Naive thymus-derived CD8-positive, alpha-beta T cell (primary cell): ENCODE data around the gene GYG2. TPM values are rescaled to one million over a fixed set of nuclear protein-coding genes. Genes with fewer than 3 reads are reported as not detected.
"Not testable (repeated sequence)": the region's sequence is repeated elsewhere in the genome, so short reads cannot be mapped to it uniquely, and the experiment has no call there.

Source experiments
- ATAC-seq, 2 donors: fragments of 150-1000 bp; cut with Tn5 transposase in 1 of 2; sonication (Bioruptor Pico), chemical (Tn5 transposase) in 1 of 2; 1 replicate in 1 of 2; 2 replicates in 1 of 2; pipeline ENCODE4 v1.10.0; 2021; ENCODE audit warnings: mild to moderate bottlenecking in 2 of 2, moderate library complexity in 2 of 2
- POLR2A ChIA-PET: fragments of 350-600 bp; sonication (Branson Sonifier 250); formaldehyde crosslinking; loops from one replicate; lab custom pipeline; 2021; ENCODE audit warnings: antibody characterized with exemption; lab: Charles Lee
- DNase-seq, 10 donors: peaks; one replicate each; pipeline versions ENCODE4 v3.0.0 to v3.0.0-alpha.2; 2020 to 2022
- H3K27ac Mint-ChIP-seq, 10 donors: one replicate each; pipeline ENCODE4 v1.8.0; 2020 to 2022; ENCODE audit warnings: mild to moderate bottlenecking in 10 of 10, mixed read lengths in 10 of 10, moderate library complexity in 4 of 10, inconsistent platforms in 1 of 10
- H3K27me3 Mint-ChIP-seq, 5 donors: one replicate each; pipeline ENCODE4 v1.8.0; 2021 to 2022; ENCODE audit warnings: mixed read lengths in 5 of 5
- H3K36me3 Mint-ChIP-seq, 3 donors: one replicate each; pipeline ENCODE4 v1.8.0; 2020 to 2022; ENCODE audit warnings: mixed read lengths in 3 of 3, mild to moderate bottlenecking in 2 of 3, inconsistent platforms in 1 of 3
- H3K4me1 Mint-ChIP-seq, 4 donors: one replicate each; pipeline ENCODE4 v1.8.0; 2021 to 2022; ENCODE audit warnings: mixed read lengths in 4 of 4
- H3K4me3 Mint-ChIP-seq, 10 donors: one replicate each; pipeline ENCODE4 v1.8.0; 2020 to 2022; ENCODE audit warnings: mild to moderate bottlenecking in 10 of 10, mixed read lengths in 10 of 10, moderate library complexity in 6 of 10, inconsistent platforms in 1 of 10
- H3K9me3 Mint-ChIP-seq, 9 donors: one replicate each; pipeline ENCODE4 v1.8.0; 2020 to 2022; ENCODE audit warnings: mixed read lengths in 9 of 9, mild to moderate bottlenecking in 3 of 9, inconsistent platforms in 1 of 9, moderate library complexity in 1 of 9
- polyA plus RNA-seq, 3 donors: library from polyadenylated mRNA; unstranded; fragments of 300-500 nt; fragmentation: Illumina TruSeq; gene quantifications; one replicate each; pipeline ENCODE4 v1.2.3, GENCODE V29; 2021
- total RNA-seq, 8 experiments: library from RNA in 2 of 8; stranded (reverse) in 2 of 8; gene quantifications; one replicate each; pipeline ENCODE4 v1.2.3 and lab custom pipeline; 2021 to 2026

Gene GYG2
- total RNA-seq (not detected), polyA plus RNA-seq (not detected), total RNA-seq (lab: John Stamatoyannopoulos, UW) (0 to 0.08 (median 0) reads per million in 6 experiments)

- no peak within 1 kb of the TSS for H3K27ac Mint-ChIP-seq
- peak within 1 kb of the TSS in 1 of 10 donors; percentile 45 for H3K4me3 Mint-ChIP-seq
- ATAC-seq, result no peak
Measured at GRCh38 chrX:2828344-2828958, at the start of gene GYG2. Gene GYG2 (plus strand): TSS chrX:2828930. CDS start chrX:2830189, 1,259 bp downstream.

DNA sequence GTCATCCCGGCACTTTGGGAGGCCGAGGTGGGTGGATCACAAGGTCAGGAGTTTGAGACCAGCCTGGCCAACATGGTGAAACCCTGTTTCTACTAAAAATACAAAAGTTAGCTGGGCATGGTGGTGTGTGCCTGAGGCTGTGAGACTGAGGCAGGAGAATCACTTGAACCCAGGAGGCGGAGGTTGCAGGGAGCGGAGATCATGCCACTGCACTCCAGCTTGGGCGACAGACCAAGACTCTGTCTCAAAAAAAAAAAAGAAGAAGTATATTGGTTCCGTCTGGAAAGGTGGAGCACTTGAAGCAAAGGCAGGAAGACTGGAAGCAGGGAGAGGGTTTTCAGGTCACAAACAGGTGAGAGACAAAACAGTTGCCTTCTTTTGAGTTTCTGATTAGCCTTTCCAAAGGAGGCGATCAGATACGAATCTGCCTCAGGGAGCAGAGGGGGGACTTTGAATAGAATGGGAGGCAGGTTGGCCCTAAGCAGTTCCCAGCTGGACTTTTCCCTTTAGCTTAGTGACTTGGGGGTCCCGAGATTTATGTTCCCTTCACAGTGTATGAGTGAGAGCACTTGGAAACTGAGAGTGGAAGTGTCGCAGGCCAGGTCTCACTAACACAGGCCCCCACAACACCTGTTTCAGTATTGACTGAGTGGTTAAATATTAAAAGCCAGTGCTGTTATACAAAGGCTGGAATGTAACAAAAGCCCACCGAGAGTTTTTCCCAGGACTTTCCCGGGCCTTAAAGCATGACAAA is 48.1 kb upstream of the GYG2 start:
- Mint-ChIP-seq H3K27ac (peak overlapping the region in 1 of 10 donors; percentile 36), H3K4me1 (peaks cover 0 to 11% (median 6%) of the 10 kb centered on the region in 4 donors)
- POLR2A ChIA-PET, H3K36me3 Mint-ChIP-seq, H3K4me3 Mint-ChIP-seq, H3K9me3 Mint-ChIP-seq, ATAC-seq, H3K27me3 Mint-ChIP-seq, DNase-seq: not testable (repeated sequence)

More at GRCh38 chrX:2828344-2828958, at the start of gene GYG2:
- POLR2A ChIA-PET, result no interaction called here
- DNase-seq, result no peak
- peaks cover 0 to 9% (median 0%) of the 10 kb centered on the region in 9 donors for H3K9me3 Mint-ChIP-seq
- no peaks in the 10 kb centered on the region for H3K4me1 Mint-ChIP-seq
- peaks cover 0 to 4% (median 0%) of the 10 kb centered on the region in 3 donors for H3K36me3 Mint-ChIP-seq
- H3K27me3 Mint-ChIP-seq, result peaks cover 4 to 24% (median 11%) of the 10 kb centered on the region in 5 donors

DNA sequence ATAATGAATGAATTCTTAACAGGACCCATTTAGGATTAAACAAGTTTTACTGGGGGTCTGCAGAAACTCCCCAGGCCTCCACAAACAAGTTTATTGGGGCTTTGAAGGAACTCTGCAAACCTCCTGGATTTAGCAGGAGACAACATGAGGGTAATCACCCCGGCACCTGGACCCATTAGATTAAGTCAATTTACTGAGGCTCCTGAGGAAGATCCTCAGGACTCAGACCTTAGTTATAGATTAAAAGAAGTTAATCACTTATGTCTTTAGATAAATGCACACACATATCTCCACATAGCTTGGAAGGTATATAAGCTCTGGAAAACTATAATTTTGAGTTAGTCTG is 47.5 kb upstream of the GYG2 start:
- Mint-ChIP-seq H3K36me3 (no peaks in the 10 kb centered on the region), H3K9me3 (peaks cover 0 to 2% (median 0%) of the 10 kb centered on the region in 9 donors), H3K4me1 (peaks cover 0 to 11% (median 6%) of the 10 kb centered on the region in 4 donors), H3K27ac (peak overlapping the region in 1 of 10 donors; percentile 53), H3K4me3 (no peak overlapping the region), H3K27me3 (peaks cover 0 to 3% (median 2%) of the 10 kb centered on the region in 5 donors)
- DNase-seq (no peak), ATAC-seq (no peak)
- POLR2A ChIA-PET, result no interaction called here

- Mint-ChIP-seq H3K27me3 (peaks cover 0 to 3% (median 2%) of the 10 kb centered on the region in 5 donors), H3K4me1 (peaks cover 0 to 11% (median 6%) of the 10 kb centered on the region in 4 donors), H3K36me3 (no peaks in the 10 kb centered on the region), H3K4me3 (peak overlapping the region in 8 of 10 donors; percentile 10 to 66 (median 38)), H3K9me3 (peaks cover 0 to 2% (median 0%) of the 10 kb centered on the region in 9 donors), H3K27ac (peak overlapping the region in 2 of 10 donors; percentile 29 to 56)
- DNase-seq (peak in 2 of 10 donors; percentile 2 to 6), ATAC-seq (no peak)
- POLR2A ChIA-PET, result no interaction called here
Measured at GRCh38 chrX:2781698-2782097, 47.0 kb upstream of the GYG2 start.

- peak overlapping the region in 8 of 10 donors; percentile 10 to 66 (median 38) for H3K4me3 Mint-ChIP-seq
- POLR2A ChIA-PET, result no interaction called here
Measured at GRCh38 chrX:2782171-2782570, 46.6 kb upstream of the GYG2 start.

GRCh38 chrX:2782778-2783177 is 46.0 kb upstream of the GYG2 start:
- POLR2A ChIA-PET, result no interaction called here
- no peak for DNase-seq
- Mint-ChIP-seq H3K9me3 (peaks cover 0 to 2% (median 0%) of the 10 kb centered on the region in 9 donors), H3K4me1 (peaks cover 0 to 11% (median 6%) of the 10 kb centered on the region in 4 donors), H3K27ac (peak overlapping the region in 1 of 10 donors; percentile 12), H3K4me3 (no peak overlapping the region), H3K27me3 (peaks cover 0 to 3% (median 2%) of the 10 kb centered on the region in 5 donors), H3K36me3 (no peaks in the 10 kb centered on the region)
- ATAC-seq, result no peak

More at GRCh38 chrX:2782171-2782570, 46.6 kb upstream of the GYG2 start:
- Mint-ChIP-seq H3K27me3 (peaks cover 0 to 3% (median 2%) of the 10 kb centered on the region in 5 donors), H3K4me1 (peaks cover 0 to 11% (median 6%) of the 10 kb centered on the region in 4 donors), H3K9me3 (peaks cover 0 to 2% (median 0%) of the 10 kb centered on the region in 9 donors), H3K27ac (peak overlapping the region in 5 of 10 donors; percentile 6 to 29 (median 22)), H3K36me3 (no peaks in the 10 kb centered on the region)
- ATAC-seq (no peak), DNase-seq (no peak)

- ATAC-seq, result no peak
- no peak for DNase-seq
- Mint-ChIP-seq H3K9me3 (peaks cover 0 to 2% (median 0%) of the 10 kb centered on the region in 9 donors), H3K27ac (no peak overlapping the region), H3K36me3 (no peaks in the 10 kb centered on the region), H3K4me3 (no peak overlapping the region), H3K27me3 (peaks cover 0 to 3% (median 2%) of the 10 kb centered on the region in 5 donors), H3K4me1 (peaks cover 0 to 11% (median 6%) of the 10 kb centered on the region in 4 donors)
- POLR2A ChIA-PET, result no interaction called here
Measured at GRCh38 chrX:2784026-2784425, 44.7 kb upstream of the GYG2 start.

DNA sequence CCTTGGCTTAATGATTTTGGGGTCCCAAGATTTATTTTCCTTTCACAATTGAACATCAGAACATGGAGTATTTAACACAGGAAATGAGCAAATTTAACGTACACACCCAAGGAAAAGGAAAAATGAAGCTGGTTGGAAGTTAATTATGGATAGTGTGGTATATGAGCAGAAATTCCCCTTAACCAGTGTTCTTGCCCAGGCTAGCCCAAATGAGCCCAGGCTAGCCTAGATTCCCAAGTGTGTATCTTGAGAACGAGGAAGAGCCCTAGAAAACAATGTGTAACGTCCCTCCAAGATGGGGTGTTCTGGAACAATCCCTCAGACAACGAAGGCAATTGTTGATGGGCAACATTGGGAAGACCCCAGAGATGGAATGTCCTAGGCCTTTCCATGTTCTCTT is 43.2 kb upstream of the GYG2 start:
- peaks cover 0 to 11% (median 6%) of the 10 kb centered on the region in 4 donors for H3K4me1 Mint-ChIP-seq
- POLR2A ChIA-PET, result no interaction called here
- no peak overlapping the region for H3K27ac Mint-ChIP-seq
- no peak for ATAC-seq
- H3K27me3 Mint-ChIP-seq, result peaks cover 0 to 2% (median 0%) of the 10 kb centered on the region in 5 donors
- no peak for DNase-seq
- peaks cover 0 to 2% (median 0%) of the 10 kb centered on the region in 9 donors for H3K9me3 Mint-ChIP-seq
- no peak overlapping the region for H3K4me3 Mint-ChIP-seq
- H3K36me3 Mint-ChIP-seq, result no peaks in the 10 kb centered on the region

DNA sequence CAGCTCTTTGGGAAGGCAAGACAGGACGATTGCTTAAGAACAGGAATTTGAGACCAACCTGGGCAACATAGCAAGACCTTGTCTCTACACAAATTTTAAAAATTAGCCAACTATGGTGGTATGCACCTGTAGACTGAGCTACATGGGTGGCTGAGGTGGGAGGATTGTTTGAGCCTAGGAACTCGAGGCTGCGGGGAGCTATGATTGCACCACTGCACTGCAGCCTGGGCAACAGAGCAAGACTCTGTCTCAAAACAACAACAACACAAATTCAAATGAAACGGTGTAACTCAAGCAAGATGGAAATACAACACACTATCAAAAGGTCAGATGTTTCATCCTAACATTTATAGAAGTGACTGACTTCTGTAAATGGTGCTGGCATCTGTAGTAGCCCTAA is 39.8 kb upstream of the GYG2 start:
- H3K27ac Mint-ChIP-seq, result no peak overlapping the region
- H3K36me3 Mint-ChIP-seq, result no peaks in the 10 kb centered on the region
- no peaks in the 10 kb centered on the region for H3K4me1 Mint-ChIP-seq
- no peak for DNase-seq
- no peak for ATAC-seq
- POLR2A ChIA-PET, result no interaction called here
- H3K9me3 Mint-ChIP-seq, result peaks cover 0 to 2% (median 0%) of the 10 kb centered on the region in 9 donors
- H3K4me3 Mint-ChIP-seq, result no peak overlapping the region
- peaks cover 0 to 5% (median 0%) of the 10 kb centered on the region in 5 donors for H3K27me3 Mint-ChIP-seq

- H3K27me3 Mint-ChIP-seq, result peaks cover 0 to 5% (median 0%) of the 10 kb centered on the region in 5 donors
- no peaks in the 10 kb centered on the region for H3K4me1 Mint-ChIP-seq
- H3K36me3 Mint-ChIP-seq, result no peaks in the 10 kb centered on the region
- POLR2A ChIA-PET, result no interaction called here
- H3K4me3 Mint-ChIP-seq, result no peak overlapping the region
- DNase-seq, result no peak
- H3K9me3 Mint-ChIP-seq, result peaks cover 0 to 2% (median 0%) of the 10 kb centered on the region in 9 donors
- no peak overlapping the region for H3K27ac Mint-ChIP-seq
- no peak for ATAC-seq
Measured at GRCh38 chrX:2789569-2789968, 39.2 kb upstream of the GYG2 start.

DNA sequence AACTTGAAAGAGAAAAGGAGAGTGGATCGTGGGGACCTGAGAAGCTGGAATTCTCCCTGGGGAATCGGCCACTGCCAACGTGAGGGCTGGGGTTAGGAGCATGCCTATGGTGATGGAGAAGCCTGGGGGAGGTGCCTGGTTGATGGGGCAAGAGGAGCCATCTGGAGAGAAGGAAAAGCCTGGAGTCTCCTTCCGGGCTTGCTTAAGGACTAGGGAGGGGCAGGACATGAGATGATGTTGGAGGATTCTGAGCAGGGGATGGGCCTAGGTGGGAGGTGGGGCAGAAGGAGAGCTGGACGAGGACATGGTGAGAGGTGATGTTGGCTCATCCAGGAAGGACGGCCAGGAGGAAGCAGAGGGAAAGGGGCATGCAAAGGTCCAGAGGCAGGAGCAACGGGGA is 35.0 kb upstream of the GYG2 start:
- Mint-ChIP-seq H3K9me3 (no peaks in the 10 kb centered on the region), H3K27me3 (peaks cover 0 to 5% (median 0%) of the 10 kb centered on the region in 5 donors), H3K36me3 (no peaks in the 10 kb centered on the region), H3K27ac (no peak overlapping the region), H3K4me1 (peaks cover 0 to 4% (median 0%) of the 10 kb centered on the region in 4 donors), H3K4me3 (no peak overlapping the region)
- POLR2A ChIA-PET, result no interaction called here
- ATAC-seq (no peak), DNase-seq (no peak)

DNA sequence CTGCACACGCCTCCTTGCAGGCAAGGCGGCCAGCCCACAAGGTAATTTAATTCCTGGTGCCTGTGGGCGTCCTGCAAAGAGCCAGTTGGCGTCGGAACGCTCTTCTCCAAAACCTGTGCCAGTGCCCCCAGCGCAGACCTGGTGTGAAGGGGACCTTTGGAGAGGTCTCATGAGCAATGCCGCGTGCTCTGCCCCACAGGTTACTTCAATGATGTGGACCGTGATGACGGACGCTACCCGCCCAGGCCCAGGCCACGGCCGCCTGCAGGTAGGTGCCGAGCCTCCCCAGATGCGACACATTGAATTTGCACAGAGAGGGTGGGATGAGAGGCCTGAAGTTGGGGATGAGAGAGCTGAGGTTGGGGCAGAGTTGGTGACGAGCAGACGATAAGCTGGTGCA is 34.4 kb upstream of the GYG2 start:
- DNase-seq (no peak), ATAC-seq (no peak)
- no peak overlapping the region for H3K27ac Mint-ChIP-seq
- POLR2A ChIA-PET, result no interaction called here
- H3K4me3 Mint-ChIP-seq, result no peak overlapping the region
- no peaks in the 10 kb centered on the region for H3K36me3 Mint-ChIP-seq
- peaks cover 0 to 4% (median 0%) of the 10 kb centered on the region in 4 donors for H3K4me1 Mint-ChIP-seq
- H3K27me3 Mint-ChIP-seq, result peaks cover 0 to 5% (median 0%) of the 10 kb centered on the region in 5 donors
- H3K9me3 Mint-ChIP-seq, result no peaks in the 10 kb centered on the region

GRCh38 chrX:2796808-2797207 is 31.9 kb upstream of the GYG2 start:
- DNase-seq, H3K36me3 Mint-ChIP-seq, H3K9me3 Mint-ChIP-seq, ATAC-seq, H3K27ac Mint-ChIP-seq, H3K4me1 Mint-ChIP-seq, H3K27me3 Mint-ChIP-seq, POLR2A ChIA-PET: not testable (repeated sequence)
- H3K4me3 Mint-ChIP-seq, result peak overlapping the region in 6 of 10 donors; percentile 2 to 48 (median 38)
